GM21381 (cell line): Measurements from ENCODE around the gene NUP37.
A peak's percentile ranks its signal among the peaks of the same experiment; 100 is the strongest.
"Not testable (repeated sequence)": the region's sequence is repeated elsewhere in the genome, so short reads cannot be mapped to it uniquely, and the experiment has no call there.

Experiments used
- ATAC-seq: cut with Tn5 transposase; IDR thresholded peaks from one replicate; pipeline ENCODE4 v1.9.1; 2021; ENCODE audit warnings: mild to moderate bottlenecking, moderate library complexity; ENCODE audit not compliant: unreplicated experiment

Gene NUP37, protein sequence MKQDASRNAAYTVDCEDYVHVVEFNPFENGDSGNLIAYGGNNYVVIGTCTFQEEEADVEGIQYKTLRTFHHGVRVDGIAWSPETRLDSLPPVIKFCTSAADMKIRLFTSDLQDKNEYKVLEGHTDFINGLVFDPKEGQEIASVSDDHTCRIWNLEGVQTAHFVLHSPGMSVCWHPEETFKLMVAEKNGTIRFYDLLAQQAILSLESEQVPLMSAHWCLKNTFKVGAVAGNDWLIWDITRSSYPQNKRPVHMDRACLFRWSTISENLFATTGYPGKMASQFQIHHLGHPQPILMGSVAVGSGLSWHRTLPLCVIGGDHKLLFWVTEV

DNA sequence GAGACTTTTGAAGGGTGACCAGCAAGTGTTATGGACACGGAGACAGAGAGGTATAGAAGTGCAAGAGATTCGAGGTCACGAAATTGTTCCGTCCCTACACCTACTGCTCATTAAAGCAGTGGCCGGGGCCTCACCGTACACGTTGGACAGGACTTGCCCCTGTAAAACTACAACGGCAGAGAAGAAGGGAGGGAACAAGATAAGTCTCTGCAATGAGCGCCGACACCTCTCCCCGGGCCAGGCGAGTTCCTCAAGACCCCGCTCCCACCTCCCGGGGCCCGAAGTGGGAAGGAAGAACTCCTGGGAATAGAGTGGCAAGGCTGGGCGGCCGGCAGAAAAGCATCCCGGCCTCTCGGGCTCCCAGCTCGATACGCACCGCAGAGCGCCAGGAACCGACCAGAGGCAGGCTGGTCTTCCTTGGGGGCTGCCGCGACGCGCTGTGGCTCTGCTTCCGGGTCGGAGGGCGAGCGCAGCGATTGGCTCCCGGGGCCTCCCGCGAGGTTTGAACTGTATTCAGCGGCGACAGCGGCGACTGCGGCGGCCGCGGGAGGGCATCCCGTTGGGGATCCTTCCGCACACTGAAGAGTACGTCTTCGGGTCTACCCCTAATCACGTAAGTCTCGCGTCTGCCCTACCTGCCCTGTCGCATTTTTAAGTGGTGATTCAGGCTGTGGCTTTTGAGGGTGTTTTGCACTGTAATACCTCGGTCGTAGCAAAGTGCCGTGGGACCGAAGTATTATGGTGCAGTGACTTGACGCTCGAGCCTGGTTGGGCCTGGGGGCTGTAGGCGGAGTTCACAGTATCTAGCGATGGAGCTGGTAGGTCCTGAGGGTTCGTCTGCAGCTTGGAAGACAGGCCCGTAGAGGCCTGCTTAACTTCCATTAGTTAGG lies at the start of gene NUP37, which contains the start of gene PARPBP:
Gene NUP37, minus strand, starts transcription at position 441 of the 890 bp plus-strand sequence. CDS start 1,596 bp downstream, outside the sequence.
Gene PARPBP, plus strand, starts transcription at position 510 of the 890 bp plus-strand sequence. CDS start 3,706 bp downstream, outside the sequence.
- ATAC-seq: peak; percentile 97

DNA sequence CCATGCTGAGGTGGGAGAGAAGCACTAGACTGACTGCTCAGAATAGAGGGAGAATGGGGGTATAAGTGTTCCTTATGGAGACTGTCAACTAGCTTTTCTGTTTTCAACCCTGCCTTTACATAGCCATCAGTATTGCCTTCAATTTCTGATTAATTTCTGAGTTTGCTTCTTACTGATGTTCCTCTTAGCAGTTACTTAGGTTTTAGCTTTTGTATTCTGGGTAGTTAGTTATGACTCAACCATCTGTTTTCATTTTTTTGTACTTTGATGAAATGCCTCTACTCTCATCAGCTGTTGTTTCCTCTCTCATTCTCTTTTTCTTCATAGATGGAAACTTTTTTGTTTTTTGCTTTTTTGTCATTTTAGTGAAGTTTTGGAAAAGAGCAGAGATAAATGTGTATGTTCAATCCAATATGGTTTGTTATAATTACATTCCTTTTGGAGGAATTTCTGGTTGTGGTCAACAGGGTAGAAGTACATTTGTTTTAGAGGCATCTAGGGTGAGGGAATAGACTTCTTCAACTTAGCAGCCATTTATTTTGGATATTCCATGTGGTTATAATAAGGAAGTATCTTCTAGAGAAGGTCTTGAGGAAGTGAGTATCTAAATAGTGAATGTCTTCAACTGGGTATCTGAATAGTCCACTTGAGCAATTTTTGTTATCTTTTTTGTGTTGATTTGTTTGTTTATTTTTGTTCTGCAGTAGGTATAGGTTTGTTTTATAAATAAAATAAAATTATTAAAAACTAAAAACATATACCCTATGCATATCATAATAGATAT lies 48.1 kb upstream of the NUP37 start:
- no peak for ATAC-seq

DNA sequence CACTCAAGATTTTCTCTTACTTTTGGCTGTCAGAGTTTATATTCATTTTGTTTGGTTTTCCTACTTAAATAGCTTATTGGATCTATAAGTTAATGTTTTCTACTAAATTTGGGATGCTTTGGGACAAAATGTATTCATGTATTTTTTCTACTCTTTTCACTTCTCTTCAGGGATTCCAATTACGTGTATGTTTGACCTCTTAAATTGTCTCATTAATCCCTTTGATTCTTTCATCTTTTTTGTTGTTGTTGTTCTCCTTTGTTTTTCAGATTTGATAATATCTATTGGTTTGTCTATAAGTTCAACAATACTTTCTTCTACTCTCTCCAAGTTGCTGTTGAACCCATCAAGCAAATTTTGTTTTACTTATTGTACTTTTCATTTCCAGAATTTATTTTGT lies 43.5 kb upstream of the NUP37 start:
- no peak for ATAC-seq

DNA sequence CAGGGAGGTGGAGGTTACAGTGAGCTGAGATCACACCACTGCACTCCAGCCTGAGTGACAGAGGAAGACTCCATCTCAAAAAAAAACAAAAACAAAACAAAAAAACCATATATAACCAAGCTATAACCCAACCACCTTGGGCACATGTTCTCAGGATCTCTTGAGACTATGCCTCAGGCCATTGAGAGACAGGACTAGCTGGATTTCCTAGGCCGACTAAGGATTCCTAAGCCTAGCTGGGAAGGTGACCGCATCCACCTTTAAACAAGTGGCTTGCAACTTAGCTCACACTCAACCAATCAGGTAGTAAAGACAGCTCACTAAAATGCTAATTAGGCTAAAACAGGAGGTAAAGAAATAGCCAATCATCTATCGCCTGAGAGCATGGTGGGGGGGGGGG lies 35.3 kb upstream of the NUP37 start:
- ATAC-seq: not testable (repeated sequence)

DNA sequence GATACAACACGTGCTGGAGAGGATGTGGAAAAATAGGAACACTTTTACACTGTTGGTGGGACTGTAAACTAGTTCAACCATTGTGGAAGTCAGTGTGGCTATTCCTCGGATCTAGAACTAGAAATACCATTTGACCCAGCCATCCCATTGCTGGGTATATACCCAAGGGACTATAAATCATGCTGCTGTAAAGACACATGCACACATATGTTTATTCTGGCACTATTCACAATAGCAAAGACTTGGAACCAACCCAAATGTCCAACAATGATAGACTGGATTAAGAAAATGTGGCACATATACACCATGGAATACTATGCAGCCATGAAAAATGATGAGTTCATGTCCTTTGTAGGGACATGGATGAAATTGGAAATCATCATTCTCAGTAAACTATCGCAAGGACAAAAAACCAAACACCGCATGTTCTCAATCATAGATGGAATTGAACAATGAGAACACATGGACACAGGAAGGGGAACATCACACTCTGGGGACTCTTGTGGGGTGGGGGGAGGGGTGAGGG lies 27.2 kb upstream of the NUP37 start:
- not testable (repeated sequence) for ATAC-seq

DNA sequence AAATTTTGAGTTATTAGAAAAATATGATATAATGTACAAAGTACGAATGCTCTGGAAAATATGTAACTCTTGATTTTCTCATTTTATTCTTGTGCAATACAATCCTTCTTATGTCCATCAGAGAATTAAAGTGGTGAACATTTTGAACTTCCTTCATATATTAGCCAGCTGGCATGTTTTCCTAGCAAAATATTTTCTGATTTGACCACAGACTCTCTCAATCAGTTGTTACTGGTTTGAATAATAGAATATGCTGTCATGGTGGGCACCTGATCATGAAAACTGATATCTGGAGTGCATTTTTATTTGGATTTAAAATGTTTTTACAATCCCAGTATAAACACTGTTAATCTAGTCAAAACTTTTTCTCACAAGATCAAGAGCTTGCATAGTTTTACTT lies 24.3 kb upstream of the NUP37 start:
- no peak for ATAC-seq

DNA sequence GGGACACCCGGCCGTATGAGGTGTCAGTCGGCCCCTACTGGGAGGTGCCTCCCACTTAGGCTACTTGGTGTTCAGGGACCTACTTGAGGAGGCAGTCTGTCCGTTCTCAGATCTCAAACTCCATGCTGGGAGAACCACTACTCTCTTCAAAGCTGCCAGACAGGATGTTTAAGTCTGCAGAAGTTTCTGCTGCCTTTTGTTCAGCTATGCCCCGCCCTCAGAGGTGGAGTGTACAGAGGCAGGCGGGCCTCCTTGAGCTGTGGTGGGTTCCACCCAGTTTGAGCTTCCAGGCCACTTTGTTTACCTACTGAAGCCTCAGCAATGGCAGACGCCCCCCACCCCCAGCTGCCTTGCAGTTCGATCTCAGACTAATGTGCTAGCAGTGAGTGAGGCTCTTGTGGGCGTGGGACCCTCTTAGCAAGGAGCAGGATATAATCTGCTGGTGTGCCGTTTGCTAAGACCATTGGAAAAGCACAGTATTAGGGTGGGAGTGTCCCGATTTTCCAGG lies 23.0 kb upstream of the NUP37 start:
- not testable (repeated sequence) for ATAC-seq

DNA sequence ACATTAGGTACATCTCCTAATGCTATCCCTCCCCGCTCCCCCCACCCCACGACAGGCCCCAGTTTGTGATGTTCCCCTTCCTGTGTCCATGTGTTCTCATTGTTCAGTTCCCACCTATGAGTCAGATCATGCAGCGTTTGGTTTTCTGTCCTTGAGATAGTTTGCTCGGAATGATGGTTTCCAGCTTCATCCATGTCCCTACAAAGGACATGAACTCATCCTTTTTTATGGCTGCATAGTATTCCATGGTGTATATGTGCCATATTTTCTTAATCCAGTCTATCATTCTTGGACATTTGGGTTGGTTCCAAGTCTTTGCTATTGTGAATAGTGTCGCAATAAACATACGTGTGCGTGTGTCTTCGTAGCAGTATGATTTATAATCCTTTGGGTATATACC lies 17.7 kb upstream of the NUP37 start:
- ATAC-seq: not testable (repeated sequence)

DNA sequence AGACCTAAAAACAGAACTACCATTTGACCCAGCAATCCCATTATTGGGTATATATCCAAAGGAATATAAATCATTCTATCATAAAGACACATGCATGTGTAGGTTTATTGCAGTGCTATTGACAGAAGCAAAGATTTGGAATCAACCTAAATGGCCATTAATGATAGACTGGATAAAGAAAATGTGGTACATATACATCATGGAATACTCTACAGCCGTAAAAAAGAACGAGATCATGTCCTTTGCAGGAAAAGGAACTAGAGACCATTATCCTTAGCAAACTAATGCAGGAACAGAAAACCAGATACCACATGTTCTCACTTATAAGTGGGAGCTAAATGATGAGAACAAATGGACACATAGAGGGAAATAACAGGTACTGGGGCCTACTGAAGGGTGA lies 11.5 kb upstream of the NUP37 start:
- ATAC-seq: not testable (repeated sequence)

DNA sequence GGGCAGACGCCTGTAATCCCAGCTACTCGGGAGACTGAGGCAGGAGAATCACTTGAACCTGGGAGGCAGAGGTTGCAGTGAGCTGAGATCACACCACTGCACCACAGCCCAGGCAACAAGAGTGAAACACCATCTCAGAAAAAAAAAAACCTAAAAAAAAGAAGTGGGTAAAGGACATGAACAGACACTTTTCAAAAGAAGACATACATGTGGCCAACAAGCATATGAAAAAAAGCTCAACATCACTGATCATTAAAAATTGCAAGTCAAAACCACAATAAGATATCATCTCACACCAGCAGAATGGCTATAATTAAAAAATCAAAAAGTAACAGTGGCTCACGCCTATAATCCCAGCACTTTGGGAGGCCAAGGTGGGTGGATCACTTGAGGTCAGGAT lies 10.8 kb upstream of the NUP37 start:
- not testable (repeated sequence) for ATAC-seq

DNA sequence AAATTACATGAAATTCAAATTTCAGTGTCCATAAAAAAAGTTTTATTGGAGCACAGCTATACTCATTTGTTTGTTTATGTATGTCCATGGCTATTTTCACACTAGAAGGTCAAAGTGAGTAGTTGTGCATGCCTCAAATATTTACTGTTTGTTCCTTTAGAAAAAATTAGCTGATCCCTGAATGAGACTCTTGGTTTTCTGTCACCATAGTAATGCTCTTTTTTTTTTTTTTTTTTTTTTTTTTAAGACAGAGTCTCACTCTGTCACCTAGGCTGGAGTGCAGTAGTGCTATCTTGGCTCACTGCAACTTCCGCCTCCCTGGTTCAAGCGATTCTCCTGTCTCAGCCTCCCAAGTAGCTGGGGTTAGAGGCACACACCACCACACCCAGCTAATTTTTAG lies 1.4 kb upstream of the NUP37 start:
- not testable (repeated sequence) for ATAC-seq

DNA sequence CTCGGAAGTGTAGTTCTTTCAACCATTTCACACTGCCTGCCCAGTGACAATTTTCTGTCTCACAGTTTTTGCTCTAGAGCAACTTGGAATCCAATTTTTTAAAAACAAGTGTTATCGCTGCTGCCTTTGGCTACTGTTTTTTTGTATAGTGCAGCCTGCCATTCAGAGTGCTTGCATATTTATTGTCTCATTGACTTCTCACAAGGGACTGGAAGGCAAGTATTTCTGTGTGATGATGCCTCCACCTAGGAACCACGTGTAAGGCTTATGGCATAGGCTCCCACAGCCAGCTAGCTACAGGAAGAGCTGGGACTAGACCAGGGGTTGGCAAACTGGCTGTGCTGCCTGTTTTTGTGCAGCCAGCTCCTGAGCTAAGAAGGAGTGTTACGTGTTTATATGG lies 972 bp upstream of the NUP37 start:
- ATAC-seq: no peak

DNA sequence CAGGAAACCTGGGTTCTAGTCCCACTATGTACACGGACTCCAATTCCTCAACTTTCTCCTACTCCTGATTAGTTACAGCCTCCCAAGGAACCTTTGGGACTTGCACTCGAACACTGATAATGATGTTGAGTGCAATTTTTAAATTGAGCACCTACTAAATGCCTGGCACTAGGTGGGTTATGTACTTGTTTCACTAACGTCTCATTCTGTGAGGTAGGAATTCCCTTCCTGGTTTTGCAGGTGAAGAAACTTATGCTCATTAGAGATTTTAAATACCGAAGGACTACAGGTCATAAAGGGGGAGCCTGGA lies 605 bp upstream of the NUP37 start:
- ATAC-seq: no peak

DNA sequence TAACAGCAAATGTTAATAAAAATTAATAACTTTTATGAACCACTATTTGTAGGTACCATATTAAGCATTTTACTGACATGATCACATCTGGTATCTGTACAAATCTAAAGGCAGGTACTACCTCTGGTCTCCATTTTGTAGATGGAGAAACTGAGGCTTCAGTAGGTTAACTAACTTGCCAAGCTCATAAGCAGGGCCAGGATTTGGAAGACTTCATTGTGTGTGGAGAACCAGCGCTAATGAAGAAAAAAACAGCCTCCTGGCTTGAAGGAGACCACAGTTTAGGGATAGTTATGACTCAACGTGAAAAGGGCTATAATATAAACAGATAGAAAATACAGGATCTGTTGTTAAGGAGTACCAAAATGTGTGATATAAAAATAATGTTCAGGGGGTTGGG lies 1.0 kb downstream of the NUP37 start:
- ATAC-seq: no peak

DNA sequence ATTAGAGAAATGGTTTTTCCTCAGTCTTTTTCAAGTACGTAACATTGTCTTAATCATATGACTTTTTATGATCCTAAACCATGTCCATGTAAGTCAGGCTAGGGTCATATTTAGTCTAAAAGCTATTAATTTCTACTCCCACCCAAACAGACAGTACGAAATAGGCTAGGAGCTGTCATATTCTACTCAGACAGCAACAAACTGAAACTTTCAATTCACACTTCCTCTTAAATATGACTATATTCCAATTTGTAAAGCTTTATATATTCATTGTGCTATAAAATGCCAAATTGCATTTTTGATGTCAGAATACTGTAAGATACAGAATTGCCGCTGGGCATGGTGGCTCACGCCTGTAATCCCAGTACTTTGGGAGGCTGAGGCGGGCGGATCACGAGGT lies 3.5 kb downstream of the NUP37 start:
- no peak for ATAC-seq

DNA sequence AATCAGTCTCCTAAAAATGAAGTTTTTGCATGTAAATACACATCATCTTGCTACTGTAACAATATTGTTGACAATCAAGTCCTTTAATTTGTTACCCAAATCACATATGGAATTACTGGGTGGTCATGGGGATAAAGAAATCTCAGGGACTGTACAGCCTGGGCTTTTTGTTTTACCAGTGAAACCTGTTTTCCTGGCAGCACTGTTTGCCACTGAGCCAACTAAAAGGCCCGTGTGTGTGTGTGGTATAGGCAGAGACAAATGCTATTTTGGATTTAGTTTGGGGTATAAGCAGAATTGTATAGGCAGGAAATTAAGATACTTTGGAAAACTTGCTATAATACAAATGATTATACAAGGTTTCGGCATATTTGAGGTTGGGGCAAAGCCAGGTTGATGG lies 5.7 kb downstream of the NUP37 start:
- no peak for ATAC-seq

DNA sequence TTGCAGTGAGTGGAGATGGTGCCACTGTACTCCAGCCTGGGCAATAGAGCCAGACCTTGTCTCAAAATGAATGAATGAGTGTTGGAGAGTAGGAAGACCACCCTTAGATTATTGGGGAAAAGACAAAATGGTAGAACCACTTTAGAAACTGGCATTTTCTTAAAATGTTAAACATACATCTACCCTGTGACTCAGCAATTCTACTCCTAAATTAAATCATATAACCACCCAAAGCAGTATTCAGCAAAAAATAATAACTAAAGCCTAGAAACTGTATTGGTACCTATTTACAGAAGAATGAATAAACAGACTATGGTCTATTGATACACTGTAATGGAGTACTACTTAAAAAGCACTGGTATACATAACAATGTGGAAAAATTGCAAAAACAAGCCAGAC lies 9.1 kb downstream of the NUP37 start:
- ATAC-seq: no peak

DNA sequence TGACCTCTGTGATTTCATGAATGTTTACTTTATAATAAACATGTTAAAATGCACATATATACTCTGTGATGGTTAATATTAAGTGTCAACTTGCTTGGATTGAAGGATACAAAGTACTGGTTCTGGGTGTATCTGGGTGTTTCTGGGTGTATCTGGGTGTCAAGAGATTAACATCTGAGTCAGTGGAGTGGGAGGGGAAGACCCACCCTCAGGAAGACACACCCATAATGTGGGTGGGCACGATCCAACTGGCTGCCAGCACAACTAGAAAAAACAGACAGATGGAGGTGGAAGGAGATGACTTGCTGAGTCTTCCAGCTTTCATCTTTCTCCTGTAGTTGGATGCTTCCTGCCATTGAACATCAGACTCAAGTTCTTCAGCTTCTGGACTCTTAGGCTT lies 11.9 kb downstream of the NUP37 start:
- ATAC-seq: no peak

DNA sequence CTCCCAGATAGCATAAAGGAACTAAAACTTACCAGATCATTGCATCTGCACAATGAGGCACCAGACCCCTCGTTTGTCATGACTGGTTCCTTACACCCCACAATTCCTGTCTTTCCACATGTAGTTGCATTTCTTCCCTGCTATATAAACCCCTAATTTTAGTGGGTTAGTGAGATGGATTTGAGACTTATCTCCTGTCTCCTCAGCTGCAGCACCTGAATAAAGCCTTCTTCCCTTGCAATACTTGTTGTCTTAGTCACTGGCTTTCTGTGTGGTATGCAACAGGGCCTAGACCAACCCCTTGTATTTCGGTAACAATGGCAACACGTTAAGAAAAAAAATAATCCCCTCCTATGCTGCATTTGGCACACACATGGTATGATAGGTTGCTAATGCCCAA lies 13.0 kb downstream of the NUP37 start:
- no peak for ATAC-seq

DNA sequence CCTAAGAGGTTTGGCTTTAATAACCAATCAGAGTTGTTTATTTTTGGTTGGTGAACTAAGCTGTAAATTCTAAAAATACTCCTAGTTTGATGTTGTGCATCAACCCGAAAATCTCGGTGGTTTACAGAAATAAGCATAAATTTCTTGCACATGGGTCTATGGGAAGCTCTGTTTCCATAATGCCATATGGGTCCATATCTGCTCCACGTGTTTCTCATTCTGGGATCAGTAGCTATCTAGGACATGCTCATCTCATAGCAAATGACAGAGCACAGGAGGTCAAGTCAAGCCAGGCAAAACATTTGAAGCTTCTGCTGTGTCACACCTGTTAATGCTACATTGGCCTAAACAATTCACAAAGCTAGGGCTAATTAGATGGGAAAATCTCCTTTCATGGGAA lies 23.1 kb downstream of the NUP37 start:
- no peak for ATAC-seq
